Measurements from ENCODE around the gene ERAP2. TPM values are rescaled to one million over a fixed set of nuclear protein-coding genes. Genes with fewer than 3 reads are reported as not detected.
"Not testable (repeated sequence)": the region's sequence is repeated elsewhere in the genome, so short reads cannot be mapped to it uniquely, and the experiment has no call there.

Gene ERAP2
- total RNA-seq, 2 donors from 2014 or later = 7.5 to 24.7 TPM

DNA sequence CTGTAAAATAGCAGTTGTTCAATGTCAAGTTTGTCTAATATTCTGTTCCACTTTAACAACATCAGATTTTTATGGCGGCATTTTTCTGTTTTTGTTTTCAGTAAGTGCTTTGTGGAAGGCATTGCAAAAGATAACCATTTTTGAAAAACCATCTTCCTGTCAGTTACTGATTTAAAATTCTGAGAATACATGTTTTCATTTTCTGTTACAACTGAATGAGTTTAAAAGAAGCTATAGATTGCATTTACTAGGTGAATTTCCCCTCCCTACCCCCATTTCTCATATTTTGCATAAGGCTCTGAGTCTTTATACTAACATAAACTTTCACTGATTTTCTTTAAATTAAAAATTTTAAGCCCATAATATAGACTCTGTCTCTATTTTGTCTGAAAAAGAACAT, 4.6 kb upstream of the ERAP2 start:
- Histone ChIP-seq H3K9me3 (no peaks in the 10 kb centered on the region), H3K36me3 (replicated peaks in 1 of 2; ENCODE audit: insufficient read depth in 1 of 2, low read depth in 2 of 2) (no peaks in the 10 kb centered on the region), H3K4me1 (peaks cover 6% of the 10 kb centered on the region), H3K4me3 (no peak overlapping the region), H3K27me3 (no peaks in the 10 kb centered on the region), H3K27ac (no peak overlapping the region)
- intact Hi-C loops (cut with DNase I) = loop anchor here (5.0 kb wide), 1 partner anchor 291 kb away; no protein-coding TSS in a partner anchor
- no peak for DNase-seq
- no peak for ATAC-seq
- TF ChIP-seq, protein P1, sequence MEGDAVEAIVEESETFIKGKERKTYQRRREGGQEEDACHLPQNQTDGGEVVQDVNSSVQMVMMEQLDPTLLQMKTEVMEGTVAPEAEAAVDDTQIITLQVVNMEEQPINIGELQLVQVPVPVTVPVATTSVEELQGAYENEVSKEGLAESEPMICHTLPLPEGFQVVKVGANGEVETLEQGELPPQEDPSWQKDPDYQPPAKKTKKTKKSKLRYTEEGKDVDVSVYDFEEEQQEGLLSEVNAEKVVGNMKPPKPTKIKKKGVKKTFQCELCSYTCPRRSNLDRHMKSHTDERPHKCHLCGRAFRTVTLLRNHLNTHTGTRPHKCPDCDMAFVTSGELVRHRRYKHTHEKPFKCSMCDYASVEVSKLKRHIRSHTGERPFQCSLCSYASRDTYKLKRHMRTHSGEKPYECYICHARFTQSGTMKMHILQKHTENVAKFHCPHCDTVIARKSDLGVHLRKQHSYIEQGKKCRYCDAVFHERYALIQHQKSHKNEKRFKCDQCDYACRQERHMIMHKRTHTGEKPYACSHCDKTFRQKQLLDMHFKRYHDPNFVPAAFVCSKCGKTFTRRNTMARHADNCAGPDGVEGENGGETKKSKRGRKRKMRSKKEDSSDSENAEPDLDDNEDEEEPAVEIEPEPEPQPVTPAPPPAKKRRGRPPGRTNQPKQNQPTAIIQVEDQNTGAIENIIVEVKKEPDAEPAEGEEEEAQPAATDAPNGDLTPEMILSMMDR (IDR thresholded peaks at IDR 0.05) = no peak
- no peak for TF ChIP-seq POLR2A (IDR thresholded peaks at IDR 0.05)
- WGBS, 2 donors = 87 to 97% methylated on average over 1 of the region's 1 CpG

DNA sequence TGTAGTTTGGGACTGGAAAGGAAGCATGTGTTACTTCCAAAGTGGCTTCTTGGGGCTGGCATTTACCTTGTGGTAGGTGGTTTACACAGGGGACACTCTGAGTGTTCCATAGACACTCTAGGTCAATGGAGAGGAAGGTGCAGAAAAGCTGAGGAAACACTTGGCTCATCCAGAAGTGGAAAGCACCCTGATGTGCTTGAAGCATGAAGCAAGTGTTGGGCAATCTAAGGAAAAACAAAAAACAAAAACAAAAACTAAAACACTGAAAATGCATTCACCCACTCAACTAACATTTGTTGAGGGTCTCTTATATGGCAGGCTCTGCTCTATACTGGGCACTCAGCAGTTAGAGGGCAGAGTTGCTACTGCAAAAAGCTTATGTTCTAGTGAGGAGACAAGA, 2.9 kb upstream of the ERAP2 start:
- intact Hi-C loops (cut with DNase I) = loop anchor here (5.0 kb wide), 1 partner anchor 289 kb away; no protein-coding TSS in a partner anchor

DNA sequence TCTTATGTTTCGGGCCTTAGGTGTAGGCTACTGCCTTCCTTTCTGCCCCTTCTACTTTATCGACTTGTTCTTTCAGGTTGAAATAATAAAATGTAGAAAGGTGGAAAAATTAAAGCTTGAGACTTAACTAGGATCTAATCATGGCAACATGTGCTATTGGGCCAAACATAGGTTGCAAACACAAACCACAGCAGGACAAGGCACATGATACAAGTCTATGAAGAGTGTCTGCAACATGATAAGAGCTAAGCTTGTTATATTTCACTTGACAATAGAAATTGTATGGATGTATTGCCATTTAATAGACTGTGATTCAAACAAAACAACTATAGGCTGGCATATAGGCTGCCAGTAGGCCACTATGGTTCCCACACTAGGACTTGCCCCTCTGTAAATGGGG, 1.7 kb upstream of the ERAP2 start:
- 91 to 92% methylated on average over 2 of the region's 2 CpGs for WGBS, 2 donors
- Histone ChIP-seq H3K27ac (no peak overlapping the region), H3K4me3 (no peak overlapping the region), H3K36me3 (replicated peaks in 1 of 2; ENCODE audit: insufficient read depth in 1 of 2, low read depth in 2 of 2) (no peaks in the 10 kb centered on the region), H3K4me1 (peaks cover 13% of the 10 kb centered on the region), H3K9me3 (no peaks in the 10 kb centered on the region), H3K27me3 (no peaks in the 10 kb centered on the region)
- DNase-seq = no peak
- no peak for ATAC-seq
- TF ChIP-seq POLR2A (IDR thresholded peaks at IDR 0.05) = no peak
- TF ChIP-seq, protein P1 (IDR thresholded peaks at IDR 0.05) = no peak
- intact Hi-C loops (cut with DNase I) = loop anchor here (5.0 kb wide), 1 partner anchor 288 kb away; no protein-coding TSS in a partner anchor

More for the DNA sequence above, 2.9 kb upstream of the ERAP2 start:
- Histone ChIP-seq H3K4me1 (peaks cover 13% of the 10 kb centered on the region), H3K4me3 (no peak overlapping the region), H3K36me3 (replicated peaks in 1 of 2; ENCODE audit: insufficient read depth in 1 of 2, low read depth in 2 of 2) (no peaks in the 10 kb centered on the region), H3K9me3 (no peaks in the 10 kb centered on the region), H3K27ac (no peak overlapping the region), H3K27me3 (no peaks in the 10 kb centered on the region)
- DNase-seq (no peak), ATAC-seq (no peak)
- no peak for TF ChIP-seq POLR2A (IDR thresholded peaks at IDR 0.05)
- TF ChIP-seq, protein P1 (IDR thresholded peaks at IDR 0.05) = no peak

DNA sequence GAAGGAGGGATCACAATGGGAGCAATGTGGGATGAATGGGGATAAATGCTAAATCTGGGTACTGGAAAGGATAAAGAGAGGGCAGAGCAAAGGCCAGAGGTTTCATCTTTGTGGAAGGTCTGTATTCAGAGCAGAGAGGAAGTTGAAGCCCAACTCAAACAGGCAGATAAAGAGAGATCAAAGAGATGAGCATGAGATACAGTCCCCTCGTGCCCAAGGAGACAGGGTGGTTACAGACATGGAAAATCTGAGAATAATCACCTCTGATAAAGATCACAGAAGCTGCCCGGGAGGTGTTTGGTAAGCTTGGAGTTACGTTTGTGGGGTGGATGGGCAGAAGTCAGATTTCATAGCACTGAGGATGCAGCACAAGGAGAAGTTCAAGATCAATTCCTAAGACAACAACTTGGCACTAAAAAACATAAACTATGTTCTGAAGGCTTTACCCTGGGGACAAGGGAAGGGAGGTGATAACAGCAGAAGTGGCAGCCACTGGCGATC, 459 bp upstream of the ERAP2 start:
- intact Hi-C loops (cut with DNase I) = no loop called here
- WGBS, 2 donors = 2 to 3% methylated on average over 4 of the region's 4 CpGs
- TF ChIP-seq, protein P1 (IDR thresholded peaks at IDR 0.05) = no peak
- TF ChIP-seq POLR2A (IDR thresholded peaks at IDR 0.05) = no peak
- Histone ChIP-seq H3K27me3 (no peaks in the 10 kb centered on the region), H3K4me1 (peaks cover 13% of the 10 kb centered on the region), H3K36me3 (replicated peaks in 1 of 2; ENCODE audit: insufficient read depth in 1 of 2, low read depth in 2 of 2) (no peaks in the 10 kb centered on the region), H3K27ac (peak overlapping the region in 3 of 4 donors; percentile 51 to 69 (median 64)), H3K9me3 (no peaks in the 10 kb centered on the region), H3K4me3 (peak overlapping the region; percentile 21 to 32)
- ATAC-seq (peak; percentile 54), DNase-seq (no peak)

DNA sequence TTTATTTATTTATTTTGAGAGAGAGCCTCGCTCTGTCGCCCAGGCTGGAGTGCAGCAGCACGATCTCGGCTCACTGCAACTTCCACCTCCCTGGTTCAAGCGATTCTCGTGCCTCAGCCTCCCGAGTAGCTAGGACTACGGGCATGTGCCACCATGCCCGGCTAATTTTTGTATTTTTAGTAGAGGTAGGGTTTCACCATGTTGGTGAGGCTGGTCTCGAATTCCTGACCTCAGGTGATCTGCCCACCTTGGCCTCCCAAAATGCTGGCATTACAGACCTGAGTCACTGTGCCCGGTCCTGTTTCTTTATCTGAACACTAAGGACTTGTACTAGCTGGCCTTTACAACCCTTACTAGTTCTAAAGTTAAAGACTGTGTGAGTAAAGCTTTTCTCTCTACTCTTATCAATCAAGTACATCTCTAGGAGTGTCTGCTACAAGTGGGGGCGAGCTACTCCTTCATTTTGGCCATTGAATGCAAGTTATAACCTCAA, 723 bp downstream of the ERAP2 start:
- Histone ChIP-seq H3K4me3 (peak overlapping the region in 1 of 2 donors; percentile 21), H3K27ac (peak overlapping the region in 2 of 4 donors; percentile 64 to 69), H3K4me1 (peaks cover 13% of the 10 kb centered on the region)
- ATAC-seq; H3K27me3 ChIP-seq; H3K36me3 ChIP-seq (replicated peaks in 1 of 2; ENCODE audit: insufficient read depth in 1 of 2, low read depth in 2 of 2); H3K9me3 ChIP-seq; DNase-seq; intact Hi-C loops (cut with DNase I): not testable (repeated sequence)
- WGBS, 2 donors = 22 to 39% methylated on average over 12 of the region's 12 CpGs
